Heart right ventricle (tissue), 16 donors: ENCODE results near the gene QRFPR. TPM values are rescaled to one million over a fixed set of nuclear protein-coding genes. Genes with fewer than 3 reads are reported as not detected.

Experiments
- ATAC-seq, 8 donors: fragments of 200-7000 bp; cut with Tn5 transposase; one replicate each; pipeline ENCODE4 v1.9.1; 2020; ENCODE audit warnings: mild to moderate bottlenecking in 8 of 8, moderate library complexity in 8 of 8, moderate number of reproducible peaks in 1 of 8
- DNase-seq, 2 donors: peaks; one replicate each; pipeline ENCODE4 v3.0.0-alpha.2; 2020
- H3K27ac ChIP-seq, 10 donors: fragments of 200-600 bp; sonication (generic) in 2 of 10; one replicate each; pipeline versions ENCODE4 v1.5.0 to v1.8.0; 2020 to 2022; ENCODE audit warnings: mild to moderate bottlenecking in 3 of 10
- H3K27me3 ChIP-seq, 7 donors: fragments of 200-600 bp; one replicate each; pipeline ENCODE4 v1.8.0; 2021 to 2022; ENCODE audit warnings: mild to moderate bottlenecking in 2 of 7
- H3K36me3 ChIP-seq, 9 donors: fragments of 200-600 bp; sonication (generic) in 1 of 9; one replicate each; pipeline versions ENCODE4 v1.5.0 to v1.8.0; 2020 to 2022; ENCODE audit warnings: mild to moderate bottlenecking in 2 of 9
- H3K4me1 ChIP-seq, 9 donors: fragments of 200-600 bp; sonication (generic) in 1 of 9; one replicate each; pipeline versions ENCODE4 v1.5.0 to v1.8.0; 2020 to 2022; ENCODE audit warnings: mild to moderate bottlenecking in 4 of 9
- H3K4me3 ChIP-seq, 10 donors: fragments of 200-600 bp; sonication (generic) in 2 of 10; one replicate each; pipeline versions ENCODE4 v1.5.0 to v1.8.0; 2020 to 2022; ENCODE audit warnings: mild to moderate bottlenecking in 7 of 10, moderate library complexity in 2 of 10
- H3K9me3 ChIP-seq, 11 donors: fragments of 200-600 bp in 10 of 11; sonication (generic) in 2 of 11; one replicate each; pipeline versions ENCODE4 v1.5.0 to v1.8.0; 2013 to 2022; ENCODE audit warnings: mild to moderate bottlenecking in 2 of 11, control low read depth in 1 of 11, moderate library complexity in 1 of 11
- CTCF ChIP-seq, 9 donors: fragments of 200-600 bp; sonication (generic) in 2 of 9; IDR thresholded peaks; one replicate each; pipeline versions ENCODE4 v1.5.0 to v1.8.0; 2021 to 2022; ENCODE audit warnings: antibody characterized with exemption in 9 of 9, mild to moderate bottlenecking in 5 of 9, moderate library complexity in 1 of 9
- WGBS, 2 donors: extraction: QIAGEN DNeasy Blood & Tissue Kit; methylation state at CpG; one replicate each; pipeline ENCODE4 v1.1.7; 2013; ENCODE audit warnings: inconsistent platforms in 1 of 2; 5-methylcytosine and 5-hydroxymethylcytosine counted together
- intact Hi-C, 10 donors: fragments of 100-400 bp; cut with DNase I; formaldehyde crosslinking; loops; one replicate each; pipeline versions ENCODE4 v1.11.1 to v1.14.2; 2022
- polyA plus RNA-seq, 2 donors: library from polyadenylated mRNA; stranded (reverse); fragments of 200-250 nt; gene quantifications; one replicate each; pipeline ENCODE4 v1.2.3, GENCODE V29; 2013
- total RNA-seq, 10 donors: library from RNA; stranded (reverse); fragmentation: NEBNext Ultra II Directional in 3 of 10; extraction: Animal tissue kit (Norgen Biotek cat#: 25700) in 3 of 10; gene quantifications; one replicate each; pipeline versions ENCODE4 v1.2.1 to v1.2.4, GENCODE V29; 2021 to 2023
- donor health status: Arrhythmogenic right ventricular cardiomyopathy.
- donor health status: ischemic (EF 13 %, LVEDD 7.1; RV severe dilation, severe dysfunction).
- donor health status: healthy with polysubstance abuse.
- donor health status: DM: no; HTN: yes; CAD: no.
- donor health status: DM: no; HTN: no; CAD: no.
- donor health status: ischemic (EF 25% LVEDD 6.9; RV normal size, moderate dysfunction).
- donor health status: ischemic (EF 25% LVEDD 5.7; RV mildly dilated, moderate dysfunction).
- donor health status: healthy.
- donor health status: DM: yes; HTN: yes; CAD: no.
- donor health status: Ischemic cardiomyopathy.
- donor health status: ischemic (EF 35%, LVEDD 5.7; RV mildly dilated, moderate dysfunction).
- donor health status: nonischemic (EF 11% LVEDD 7.7; RV severe dilation, severe dysfunction).
- donor health status: DM: yes; HTN: yes; CAD: no.
- donor health status: PGD.
- donor health status: ischemic (EF 29% LVEDD 5.4; RV normal size, mild dysfunction).
- donor health status: nonischemic (EF 23%, LVEDD 6.1; RV moderate dilation, normal function).

QRFPR gene
- total and polyA plus RNA-seq, 12 donors = 0.22 to 4.2 (median 2.3) TPM

DNA sequence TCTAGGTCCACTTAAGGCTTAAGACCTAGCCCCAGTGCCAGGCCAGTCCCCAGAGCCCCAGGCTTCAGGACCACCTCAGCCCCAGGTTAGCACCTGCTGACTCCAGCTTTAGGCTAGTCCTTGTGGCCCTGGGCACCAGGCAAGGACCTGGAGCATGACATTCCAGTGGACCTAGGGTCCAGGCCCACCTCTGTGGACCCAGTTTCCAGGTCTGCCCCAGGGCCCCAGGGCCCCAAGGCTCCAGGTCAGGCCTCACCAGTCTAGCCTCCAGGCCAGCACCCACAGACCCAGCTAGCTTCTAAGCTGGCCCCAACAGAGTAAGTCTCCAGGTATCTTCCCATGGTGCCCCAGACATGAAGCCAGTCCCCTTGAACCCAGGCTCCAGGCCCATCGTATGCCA lies 97.5 kb downstream of the QRFPR start:
- Histone ChIP-seq H3K27ac (no peak overlapping the region), H3K4me3 (no peak overlapping the region), H3K36me3 (no peaks in the 10 kb centered on the region), H3K4me1 (no peaks in the 10 kb centered on the region), H3K27me3 (peaks cover 0 to 4% (median 0%) of the 10 kb centered on the region in 7 donors), H3K9me3 (peaks cover 0 to 21% (median 0%) of the 10 kb centered on the region in 11 donors)
- no peak for TF ChIP-seq CTCF (IDR thresholded peaks at IDR 0.05)
- 89 to 93% methylated on average over 1 of the region's 1 CpG for WGBS, 2 donors
- ATAC-seq = no peak
- intact Hi-C loops = no loop called here
- DNase-seq = no peak

- Histone ChIP-seq H3K9me3 (peaks cover 0 to 8% (median 0%) of the 10 kb centered on the region in 11 donors), H3K4me1 (no peaks in the 10 kb centered on the region), H3K4me3 (no peak overlapping the region), H3K27me3 (peaks cover 0 to 5% (median 4%) of the 10 kb centered on the region in 7 donors), H3K27ac (no peak overlapping the region), H3K36me3 (no peaks in the 10 kb centered on the region)
- no peak for ATAC-seq
- no peak for TF ChIP-seq CTCF (IDR thresholded peaks at IDR 0.05)
- intact Hi-C loops = no loop called here
- DNase-seq = no peak
- 53 to 58% methylated on average over 1 of the region's 1 CpG for WGBS, 2 donors
Observed at GRCh38 chr4:121280425-121280824, 100.4 kb downstream of the QRFPR start.

DNA sequence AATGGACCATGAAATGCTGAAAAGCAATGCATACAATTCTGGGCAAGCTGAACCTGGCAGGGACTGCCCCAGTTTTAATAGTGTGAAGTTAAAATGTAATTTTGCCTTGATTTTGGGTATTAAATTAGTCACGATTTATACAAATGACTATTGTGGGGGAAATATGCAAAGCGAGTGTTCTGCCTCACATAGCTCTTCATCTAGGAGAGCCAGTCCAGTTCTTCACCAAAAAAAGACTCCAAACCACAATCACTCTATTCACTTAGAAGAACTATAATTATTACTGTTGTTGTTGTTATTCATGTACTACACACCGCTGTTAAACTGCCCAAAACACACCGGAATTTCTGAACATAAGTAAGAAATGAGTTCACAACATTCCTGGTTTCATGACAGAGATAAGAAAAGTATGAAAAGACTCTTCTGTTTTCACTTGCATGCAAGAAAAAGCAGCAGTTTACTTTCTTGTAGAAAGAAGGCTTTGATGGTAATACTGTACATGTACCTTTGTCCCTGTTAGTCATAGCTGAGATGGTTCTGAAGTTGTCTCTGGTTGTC lies 101.9 kb downstream of the QRFPR start:
- no peak for ATAC-seq
- peaks cover 0 to 9% (median 4%) of the 10 kb centered on the region in 7 donors for H3K27me3 ChIP-seq
- DNase-seq = no peak
- H3K27ac ChIP-seq = no peak overlapping the region
- no peaks in the 10 kb centered on the region for H3K9me3 ChIP-seq
- 74 to 78% methylated on average over 4 of the region's 4 CpGs for WGBS, 2 donors
- H3K4me3 ChIP-seq = no peak overlapping the region
- no peak for TF ChIP-seq CTCF (IDR thresholded peaks at IDR 0.05)
- H3K36me3 ChIP-seq = no peaks in the 10 kb centered on the region
- intact Hi-C loops = no loop called here
- H3K4me1 ChIP-seq = no peaks in the 10 kb centered on the region

Other genes starting within 250 kb of the QRFPR start
- under 1 TPM in 1 of 10 donors, not detected in 9; 0.49 TPM for gene TNIP3, start 216.7 kb downstream of the QRFPR start, total RNA-seq
- under 1 TPM in 1 of 2 donors, not detected in 1; 0.04 TPM for gene TNIP3, start 216.7 kb downstream of the QRFPR start, polyA plus RNA-seq